ENCODE measurements around the gene SLC12A7.
"Not testable (repeated sequence)": the region's sequence is repeated elsewhere in the genome, so short reads cannot be mapped to it uniquely, and the experiment has no call there.

SLC12A7 gene

DNA sequence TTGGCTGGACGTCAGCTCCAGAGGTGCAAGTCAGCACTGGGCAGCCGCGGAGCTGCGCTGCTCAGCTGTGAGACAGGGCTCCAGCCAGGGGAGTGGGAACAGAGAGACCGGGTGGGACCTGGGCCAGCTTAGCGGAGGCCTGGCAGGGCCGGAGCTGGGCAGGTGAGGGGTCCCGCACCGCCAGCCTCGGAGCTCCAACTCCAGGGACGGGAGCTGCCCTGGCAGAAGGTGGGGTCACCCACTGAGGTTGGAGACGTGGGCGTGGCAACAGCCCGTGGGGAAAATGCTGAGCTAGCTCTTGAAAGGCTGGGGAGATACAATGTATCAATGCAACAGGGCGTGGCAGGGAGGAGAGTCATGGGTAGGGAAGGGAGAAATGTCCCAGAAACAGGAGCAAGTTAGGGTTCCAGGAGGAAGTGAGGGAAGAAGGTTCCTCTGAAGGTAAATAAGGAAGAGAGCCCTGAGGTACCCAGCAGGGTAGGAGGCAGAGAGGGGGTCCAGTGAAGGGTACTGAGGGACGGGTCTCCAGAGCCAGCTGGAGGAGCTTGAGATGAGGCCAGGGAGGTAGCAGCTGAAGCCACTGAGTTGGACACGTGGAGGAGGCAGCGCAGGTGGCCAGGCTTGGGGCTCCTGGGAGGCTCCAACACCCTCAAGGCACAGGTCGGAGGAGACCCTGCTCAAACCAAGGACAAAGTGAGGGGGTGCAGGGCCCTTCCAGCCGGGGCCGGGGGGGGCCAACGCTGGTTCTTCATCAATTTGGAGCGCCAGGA, 104.0 kb downstream of the SLC12A7 start:
- DNase-seq (ENCODE audit: low spot score), result no peak

DNA sequence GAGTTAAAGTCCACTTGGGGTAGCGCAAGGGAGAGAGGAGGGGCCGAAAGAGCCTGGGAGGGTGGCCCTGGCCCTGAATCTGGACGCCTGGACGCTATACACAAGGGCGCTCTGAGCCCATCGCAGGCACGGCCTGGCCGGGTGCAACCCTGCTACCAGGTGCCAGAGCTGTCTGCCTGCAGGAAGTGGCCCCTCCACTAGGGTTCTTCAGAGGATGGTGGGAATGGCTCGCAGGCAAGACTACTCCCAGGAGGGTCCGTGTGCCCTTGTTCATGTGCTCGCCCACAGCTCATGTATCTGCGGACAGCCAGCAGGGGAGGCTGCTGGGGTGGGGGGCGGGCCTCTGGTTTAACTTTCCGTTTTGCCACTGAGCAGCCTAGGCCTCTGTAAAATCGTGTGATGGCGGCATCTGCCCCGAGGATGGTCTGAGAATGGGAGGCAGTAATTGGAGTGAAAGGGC, 104.6 kb downstream of the SLC12A7 start:
- DNase-seq (ENCODE audit: low spot score), result no peak

DNA sequence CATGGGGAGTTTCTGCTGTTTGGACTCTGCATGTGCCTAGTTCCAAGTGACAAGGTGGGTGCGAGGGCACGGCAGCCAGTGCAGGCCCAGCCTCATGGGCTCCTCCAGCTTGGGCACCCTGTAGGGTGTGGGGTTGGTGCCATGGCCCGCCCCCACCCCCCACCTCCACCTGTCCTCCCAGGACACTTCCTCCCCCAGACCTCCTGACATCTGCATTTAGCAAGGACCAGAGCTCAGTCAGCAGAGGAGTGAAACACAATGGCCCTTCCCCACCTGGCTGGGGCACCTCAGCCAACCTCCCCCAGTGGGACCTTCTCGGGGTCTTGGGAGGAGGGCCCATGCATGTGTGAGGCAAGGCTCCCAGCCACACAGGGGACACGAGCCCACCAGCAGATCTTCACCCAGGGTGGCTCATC, 105.2 kb downstream of the SLC12A7 start:
- DNase-seq (ENCODE audit: low spot score), result no peak

DNA sequence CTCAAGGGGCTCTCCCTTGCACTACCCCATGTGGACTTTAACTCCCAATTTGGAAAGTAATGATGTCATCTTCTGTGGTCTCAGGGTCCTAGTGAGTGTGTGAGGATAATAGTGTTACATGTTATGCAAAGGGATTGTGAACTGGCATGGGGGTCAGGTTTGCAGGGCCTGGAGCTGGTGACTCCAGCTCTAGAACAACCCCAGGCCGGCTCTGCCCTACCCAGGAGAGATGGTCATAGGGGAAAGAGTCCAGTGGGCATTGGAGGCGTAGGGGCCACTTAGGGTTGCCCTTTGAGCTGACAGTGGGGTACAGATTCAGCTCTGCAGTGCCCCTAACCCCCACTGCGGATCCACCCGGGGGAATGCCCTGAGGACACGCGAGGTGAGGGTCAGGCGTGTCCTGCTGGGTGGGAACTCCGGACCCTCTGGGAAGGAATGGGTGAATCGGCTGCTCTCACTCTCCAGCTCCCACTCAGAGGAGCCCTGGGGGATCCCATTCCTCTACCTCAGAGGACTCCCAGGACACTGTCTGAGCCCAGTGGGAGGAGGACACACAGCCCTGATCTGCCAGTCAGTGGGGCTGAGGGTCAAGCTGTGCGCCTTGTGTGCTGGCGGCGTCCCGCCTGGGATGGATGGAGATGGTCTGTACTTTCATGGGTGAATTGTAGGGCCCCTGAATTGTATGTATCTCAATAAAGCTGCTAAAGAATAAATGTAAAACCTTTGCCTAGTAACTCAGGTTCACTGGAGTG, 105.8 kb downstream of the SLC12A7 start:
- DNase-seq (ENCODE audit: low spot score), result no peak

DNA sequence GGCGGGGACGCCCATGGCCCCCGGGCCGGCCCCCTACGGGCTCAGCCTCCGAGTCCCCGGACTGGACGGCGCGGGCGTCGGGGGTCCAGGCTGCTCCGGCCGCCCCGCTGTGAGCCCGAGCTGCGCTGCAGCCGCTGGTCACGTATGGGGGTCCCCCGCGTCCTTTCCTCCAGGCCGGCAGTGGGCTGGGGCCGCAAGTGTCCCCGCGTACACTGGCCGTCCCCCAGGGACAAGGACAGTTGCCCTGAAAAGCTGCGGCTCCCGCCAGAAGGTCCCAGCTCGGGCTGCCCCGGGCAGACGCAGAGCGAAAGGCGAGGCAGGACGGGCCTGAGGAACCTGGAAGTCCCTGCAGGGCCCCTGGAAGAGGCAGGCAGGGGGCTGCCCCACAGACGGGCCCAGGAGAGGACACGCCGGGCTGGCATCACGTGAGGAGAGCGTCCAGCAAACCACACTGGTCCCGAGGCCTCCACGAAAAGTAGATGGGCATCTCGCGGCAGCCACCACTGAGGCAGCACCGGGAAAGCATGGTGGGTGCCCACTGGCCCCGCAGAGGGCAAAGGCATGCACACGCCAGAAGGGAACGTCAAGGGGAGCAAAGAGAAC, 106.5 kb downstream of the SLC12A7 start:
- DNase-seq (ENCODE audit: low spot score), result no peak

DNA sequence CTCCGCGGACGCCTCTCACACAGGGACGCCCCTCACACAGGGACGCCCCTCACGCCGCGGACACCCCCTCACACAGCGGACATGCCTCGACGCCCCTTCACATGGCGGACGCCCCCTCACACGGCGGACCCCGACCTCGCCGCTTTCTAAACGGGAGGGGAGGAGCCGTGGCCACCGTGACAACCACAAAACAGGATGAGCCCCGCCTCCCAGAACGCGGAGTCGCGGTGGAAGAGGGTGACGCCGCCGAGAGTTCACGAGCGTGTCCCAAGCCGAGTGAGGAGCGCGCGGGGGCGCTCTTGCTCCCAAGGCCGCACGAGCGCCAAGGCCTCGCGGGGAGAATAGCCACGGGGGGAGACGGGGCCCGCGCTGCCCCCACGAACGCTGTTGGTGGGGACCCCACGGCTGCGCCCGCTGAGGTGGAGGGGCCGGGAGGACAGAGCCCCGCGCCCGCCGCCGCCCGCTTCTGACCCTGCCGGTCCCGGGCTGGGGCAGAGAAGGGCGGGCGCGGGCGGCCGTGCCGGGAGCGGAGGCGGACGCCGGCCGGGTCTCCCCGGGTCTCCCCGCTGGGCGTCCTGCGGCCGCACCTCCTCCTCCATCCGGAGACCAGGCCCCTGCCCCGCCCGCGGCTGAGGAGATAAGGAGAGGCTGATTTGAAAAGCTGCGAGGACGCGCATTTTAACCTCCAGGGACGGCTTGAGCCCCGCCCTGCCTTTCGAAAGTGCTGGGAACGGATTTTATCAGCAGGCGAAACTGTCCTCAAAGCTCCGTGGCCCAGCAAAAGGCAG, 107.2 kb downstream of the SLC12A7 start:
- DNase-seq (ENCODE audit: low spot score), result peak; percentile 60

DNA sequence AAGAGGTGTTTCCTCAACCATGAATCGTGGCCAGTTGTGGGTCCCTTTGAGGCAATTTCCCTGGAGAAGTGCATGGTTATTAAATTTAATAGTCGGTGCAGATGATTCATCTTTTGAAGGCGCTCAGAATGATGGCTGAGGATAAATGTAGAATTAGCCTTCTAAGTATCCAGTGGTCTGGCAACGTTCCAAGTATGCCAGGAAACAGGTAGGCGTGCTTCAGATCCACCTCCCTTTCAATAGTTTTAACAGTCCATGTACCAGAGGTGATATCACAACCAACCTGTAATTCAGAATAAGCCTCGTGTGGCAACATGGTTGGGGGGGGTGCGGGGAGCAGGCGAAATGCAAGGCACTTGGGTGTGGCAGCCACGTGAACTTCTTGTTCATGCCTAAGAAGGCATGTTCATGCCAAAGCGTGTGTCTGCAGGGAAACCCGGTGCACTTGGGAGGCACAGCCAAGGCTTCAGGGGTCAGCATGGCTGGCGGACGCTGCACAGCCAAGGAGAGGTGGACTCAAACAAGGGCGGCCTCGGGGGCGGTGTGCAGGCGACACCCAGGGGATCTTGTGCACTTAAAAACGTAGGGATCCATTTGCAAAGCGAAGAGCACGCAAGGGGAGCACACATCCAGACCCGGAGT, 108.4 kb downstream of the SLC12A7 start:
- no peak for DNase-seq (ENCODE audit: low spot score)

DNA sequence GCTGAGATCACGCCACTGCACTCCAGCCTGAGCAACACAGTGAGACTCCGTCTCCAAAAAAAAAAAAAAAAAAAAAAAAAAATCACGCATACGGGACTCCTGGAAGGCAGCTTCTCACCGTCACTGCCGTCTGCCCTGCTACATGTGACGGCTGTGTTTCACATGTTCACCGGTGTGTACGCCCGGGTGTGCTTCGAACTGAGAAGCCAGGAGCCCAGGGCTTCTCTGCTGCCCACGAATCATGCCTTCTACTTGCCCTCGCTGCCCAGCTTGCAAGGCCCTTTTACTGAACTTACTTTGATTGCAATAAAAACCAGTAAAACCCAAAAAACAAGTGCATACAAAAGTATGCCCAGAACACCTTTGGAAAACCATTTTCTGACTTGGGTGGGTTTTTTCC, 109.0 kb downstream of the SLC12A7 start:
- no peak for DNase-seq (ENCODE audit: low spot score)

DNA sequence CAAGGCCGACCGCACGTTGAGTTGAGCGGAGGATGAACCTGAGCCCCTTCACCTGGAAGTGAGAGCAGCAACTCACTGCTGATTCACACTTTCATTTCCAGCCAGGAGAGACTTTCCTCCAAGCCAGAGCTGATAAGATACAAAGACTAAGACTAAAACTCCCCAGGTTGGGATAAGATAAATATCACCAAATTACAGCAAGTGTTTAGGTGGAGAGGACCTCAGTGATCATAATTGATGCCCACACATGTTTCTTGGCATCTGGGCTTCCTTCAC, 109.7 kb downstream of the SLC12A7 start:
- no peak for DNase-seq (ENCODE audit: low spot score)

DNA sequence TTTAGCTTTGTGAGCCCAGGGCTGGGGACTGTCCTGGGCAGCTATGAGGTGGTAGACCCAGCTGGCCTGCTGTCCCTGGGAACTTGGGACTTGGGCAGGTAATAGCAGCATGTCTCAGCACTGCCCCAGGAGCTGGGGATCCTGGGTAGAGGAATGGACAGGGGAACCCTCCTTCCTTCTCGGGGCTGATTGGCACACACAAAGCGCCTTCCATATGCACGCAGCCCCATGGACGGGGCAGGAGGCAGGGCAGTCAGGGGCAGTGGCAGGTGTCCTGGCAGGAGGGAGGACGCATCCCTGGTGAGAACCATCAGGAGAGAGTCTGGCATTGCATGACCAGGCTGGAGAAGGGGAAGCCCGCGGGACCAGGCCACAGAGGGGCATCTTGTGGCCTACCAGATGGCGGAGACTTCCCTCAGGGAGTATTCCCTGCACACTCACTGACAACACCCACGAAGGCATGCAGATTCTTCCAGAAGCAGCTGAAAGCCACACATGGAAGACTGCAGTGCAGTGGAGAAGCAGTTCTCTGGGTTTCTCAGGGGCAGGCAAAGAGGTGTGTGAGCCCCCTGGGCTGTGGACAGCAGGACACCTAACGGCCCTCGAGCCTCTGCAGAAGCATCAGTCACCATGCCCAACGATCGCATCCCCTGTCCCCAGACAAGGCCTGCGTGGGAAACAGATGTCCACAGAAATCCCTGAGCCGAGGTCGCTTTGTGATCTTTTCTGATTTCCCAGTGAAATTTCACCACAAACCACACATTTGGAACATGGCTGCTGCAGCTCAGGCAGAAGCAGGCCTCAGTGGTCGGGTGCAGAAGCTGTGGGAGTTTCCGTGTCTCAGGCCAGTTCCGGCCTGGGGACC, 110.2 kb downstream of the SLC12A7 start:
- no peak for DNase-seq (ENCODE audit: low spot score)

DNA sequence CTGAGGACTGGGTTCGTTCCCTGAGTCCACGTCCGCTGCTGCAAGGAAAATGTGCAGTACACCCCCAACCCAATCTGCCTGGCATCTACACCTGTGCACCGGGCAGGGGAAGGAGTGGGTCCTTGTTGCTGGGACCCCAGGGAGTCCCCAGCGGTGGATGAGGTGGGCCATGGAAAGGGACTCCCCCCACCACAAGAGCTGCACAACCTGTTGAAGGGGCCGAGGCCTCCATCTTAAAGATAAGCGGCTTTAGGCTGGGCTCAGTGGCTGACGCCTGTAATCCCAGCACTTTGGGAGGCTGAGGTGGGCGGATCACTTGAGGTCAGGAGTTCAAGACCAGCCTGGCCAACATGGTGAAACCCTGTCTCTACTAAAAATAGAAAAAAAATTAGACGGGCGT, 111.0 kb downstream of the SLC12A7 start:
- not testable (repeated sequence) for DNase-seq (ENCODE audit: low spot score)
